HG03558 (cell line): ENCODE measurements around the gene FOXP1.

Source experiments
- ATAC-seq: cut with Tn5 transposase; IDR thresholded peaks from one replicate; pipeline ENCODE4 v1.9.1; 2021; ENCODE audit warnings: moderate number of reproducible peaks; ENCODE audit not compliant: unreplicated experiment; ENCODE audit errors: extremely low read depth

FOXP1 gene

GRCh38 chr3:71512000-71512399 is 71.5 kb downstream of the FOXP1 start:
- no peak for ATAC-seq

GRCh38 chr3:71511446-71511845 is 72.1 kb downstream of the FOXP1 start:
- no peak for ATAC-seq

- ATAC-seq, result no peak
Observed at GRCh38 chr3:71511037-71511436, 72.5 kb downstream of the FOXP1 start.

- no peak for ATAC-seq
Observed at GRCh38 chr3:71510510-71510909, 73.0 kb downstream of the FOXP1 start.

GRCh38 chr3:71509066-71509465 is 74.5 kb downstream of the FOXP1 start:
- no peak for ATAC-seq

GRCh38 chr3:71505767-71506350 is 77.7 kb downstream of the FOXP1 start:
- ATAC-seq, result no peak

GRCh38 chr3:71504250-71505036 is 79.1 kb downstream of the FOXP1 start:
- no peak for ATAC-seq

- no peak for ATAC-seq
Observed at GRCh38 chr3:71503525-71504249, 79.8 kb downstream of the FOXP1 start.

GRCh38 chr3:71502066-71502625 is 81.4 kb downstream of the FOXP1 start:
- no peak for ATAC-seq

- no peak for ATAC-seq
Observed at GRCh38 chr3:71500696-71501095, 82.8 kb downstream of the FOXP1 start.

- no peak for ATAC-seq
Observed at GRCh38 chr3:71499227-71499876, 84.2 kb downstream of the FOXP1 start.

GRCh38 chr3:71498543-71498942 is 85.0 kb downstream of the FOXP1 start:
- no peak for ATAC-seq

- ATAC-seq, result no peak
Observed at GRCh38 chr3:71497971-71498444, 85.5 kb downstream of the FOXP1 start.

GRCh38 chr3:71497367-71497897 is 86.1 kb downstream of the FOXP1 start:
- ATAC-seq, result no peak

- no peak for ATAC-seq
Observed at GRCh38 chr3:71495708-71496472, 87.6 kb downstream of the FOXP1 start.

- ATAC-seq, result no peak
Observed at GRCh38 chr3:71494212-71494611, 89.3 kb downstream of the FOXP1 start.

GRCh38 chr3:71492974-71493771 is 90.4 kb downstream of the FOXP1 start:
- no peak for ATAC-seq

- no peak for ATAC-seq
Observed at GRCh38 chr3:71492566-71492965, 91.0 kb downstream of the FOXP1 start.
